DOHH2 (cell line): ENCODE results near the gene HNF4A.
A peak's percentile ranks its signal among the peaks of the same experiment; 100 is the strongest.

Experiments used
- CTCF ChIP-seq: fragments of 200-600 bp; sonication (generic); IDR thresholded peaks from one replicate; pipeline ENCODE4 v1.5.1; 2014; ENCODE audit warnings: antibody characterized with exemption, mild to moderate bottlenecking, low read depth, low read length; ENCODE audit not compliant: poor library complexity, severe bottlenecking
- EZH2phosphoT487 ChIP-seq: fragments of 200-600 bp; sonication (generic); IDR thresholded peaks from 2 replicates; pipeline ENCODE4 v1.6.1; 2017; ENCODE audit warnings: borderline replicate concordance, mild to moderate bottlenecking, antibody characterized with exemption, low read length, moderate library complexity, mixed read lengths

- TF ChIP-seq CTCF = peak; percentile 78
- no peak for TF ChIP-seq EZH2phosphoT487
These were observed 93.5 kb downstream of the HNF4A start for GRCh38 chr20:44448753-44449546.
